Fibroblast of pulmonary artery (primary cell): ENCODE results near the gene FRMPD2.

Experiments used
- DNase-seq: peaks from one replicate; pipeline ENCODE4 v3.0.0-alpha.2; 2010; ENCODE audit warnings: low read depth
- H3K4me3 ChIP-seq: replicated peaks from 2 replicates; pipeline ENCODE4 v1.5.1; 2011; ENCODE audit warnings: low read depth, mild to moderate bottlenecking, control low read depth, low read length, moderate library complexity
- TF ChIP-seq, protein P1 (sequence below): IDR thresholded peaks from 2 replicates; pipeline ENCODE4 v1.5.1; 2011; ENCODE audit warnings: mild to moderate bottlenecking, control low read depth, low read length, inconsistent platforms; ENCODE audit errors: missing control alignments

FRMPD2 gene

DNA sequence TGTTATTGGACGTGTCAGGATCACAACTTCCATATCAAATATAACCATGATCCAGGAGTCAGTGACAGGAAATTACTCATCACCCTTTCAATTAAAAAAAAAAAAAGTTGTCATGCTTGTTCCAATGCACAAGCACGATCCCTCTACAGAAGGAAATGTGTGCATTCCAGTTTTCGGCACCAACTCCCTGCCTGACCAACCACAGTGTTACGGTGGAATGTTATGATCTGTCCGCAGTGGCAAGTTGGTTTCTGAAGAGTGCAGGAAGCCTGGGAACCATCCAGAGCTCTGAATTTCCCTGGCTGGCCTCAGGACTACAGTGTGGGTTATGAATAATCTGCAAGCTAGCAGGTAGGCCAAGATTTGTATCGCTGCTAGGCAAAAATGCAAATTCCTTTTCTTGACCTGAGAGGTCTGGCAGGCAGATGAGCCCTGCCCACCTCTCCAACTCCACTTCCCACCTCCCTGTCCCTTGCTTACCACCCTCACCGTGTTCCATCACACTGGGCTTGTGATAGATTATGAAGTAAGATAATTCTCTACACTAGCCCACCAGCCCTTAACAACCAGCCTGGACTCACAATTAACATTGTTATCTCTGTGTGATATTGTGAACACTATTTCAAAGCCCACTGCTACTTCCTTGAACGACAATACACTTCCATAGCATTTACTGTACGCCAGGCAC lies 20.4 kb downstream of the FRMPD2 start:
- TF ChIP-seq, protein P1, sequence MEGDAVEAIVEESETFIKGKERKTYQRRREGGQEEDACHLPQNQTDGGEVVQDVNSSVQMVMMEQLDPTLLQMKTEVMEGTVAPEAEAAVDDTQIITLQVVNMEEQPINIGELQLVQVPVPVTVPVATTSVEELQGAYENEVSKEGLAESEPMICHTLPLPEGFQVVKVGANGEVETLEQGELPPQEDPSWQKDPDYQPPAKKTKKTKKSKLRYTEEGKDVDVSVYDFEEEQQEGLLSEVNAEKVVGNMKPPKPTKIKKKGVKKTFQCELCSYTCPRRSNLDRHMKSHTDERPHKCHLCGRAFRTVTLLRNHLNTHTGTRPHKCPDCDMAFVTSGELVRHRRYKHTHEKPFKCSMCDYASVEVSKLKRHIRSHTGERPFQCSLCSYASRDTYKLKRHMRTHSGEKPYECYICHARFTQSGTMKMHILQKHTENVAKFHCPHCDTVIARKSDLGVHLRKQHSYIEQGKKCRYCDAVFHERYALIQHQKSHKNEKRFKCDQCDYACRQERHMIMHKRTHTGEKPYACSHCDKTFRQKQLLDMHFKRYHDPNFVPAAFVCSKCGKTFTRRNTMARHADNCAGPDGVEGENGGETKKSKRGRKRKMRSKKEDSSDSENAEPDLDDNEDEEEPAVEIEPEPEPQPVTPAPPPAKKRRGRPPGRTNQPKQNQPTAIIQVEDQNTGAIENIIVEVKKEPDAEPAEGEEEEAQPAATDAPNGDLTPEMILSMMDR, result no peak
- peak; percentile 54 for DNase-seq

DNA sequence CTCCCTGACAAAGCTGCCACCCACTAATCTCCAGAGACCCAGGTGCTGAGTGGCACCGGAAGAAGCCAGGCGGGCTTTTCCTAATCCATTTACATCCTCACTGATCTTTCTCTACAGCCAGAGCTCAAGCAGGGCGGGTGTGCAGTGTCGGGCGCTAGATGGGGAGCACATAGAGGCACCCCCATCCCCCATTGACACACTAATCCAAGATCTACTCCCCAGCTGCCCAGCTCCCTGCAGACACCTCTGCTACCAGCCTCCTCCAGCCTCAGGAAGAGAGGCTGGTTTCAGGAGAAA lies 22.2 kb downstream of the FRMPD2 start:
- H3K4me3 ChIP-seq, result no peak overlapping the region
- TF ChIP-seq, protein P1, result no peak
- DNase-seq, result no peak

More for the DNA sequence above, 20.4 kb downstream of the FRMPD2 start:
- H3K4me3 ChIP-seq, result no peak overlapping the region

DNA sequence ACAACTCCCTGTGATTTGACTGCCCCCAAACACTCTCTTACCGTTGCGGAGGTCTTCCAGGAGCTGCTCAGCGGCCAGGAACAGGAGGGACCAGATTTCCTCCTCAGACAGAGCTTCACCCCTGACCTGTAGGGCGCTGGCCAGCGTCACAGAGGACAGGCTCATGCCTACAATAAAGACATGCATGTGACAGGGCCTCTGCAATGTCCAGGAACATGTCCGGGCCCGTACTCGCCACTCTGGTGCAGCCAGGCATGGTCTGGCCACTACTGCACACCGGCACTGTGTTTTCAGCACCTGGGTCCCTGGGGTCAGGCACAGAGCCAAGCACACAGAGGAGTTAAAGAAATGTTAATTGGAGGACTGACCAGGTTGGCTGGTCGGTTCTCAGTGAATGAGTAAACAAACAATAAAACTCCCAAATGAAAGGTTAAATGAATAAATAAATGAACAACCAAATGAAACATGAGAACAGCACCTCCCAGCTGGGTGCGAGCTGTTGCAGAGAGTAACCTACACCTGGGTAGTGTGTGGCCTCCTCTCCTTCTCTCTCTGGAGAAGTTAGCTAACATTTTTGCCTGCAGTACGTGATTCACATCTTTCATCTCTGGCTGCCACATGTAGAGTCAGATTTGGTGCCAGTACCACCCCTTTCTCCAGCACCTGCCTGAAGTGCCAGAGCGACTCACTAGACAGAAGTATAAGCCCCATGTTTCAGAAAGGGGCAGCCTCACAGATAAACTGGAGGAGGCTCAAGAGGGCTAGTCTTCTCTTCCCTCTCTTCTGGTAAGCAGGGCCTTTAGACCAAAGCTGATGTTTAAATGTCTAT lies 22.8 kb downstream of the FRMPD2 start:
- no peak overlapping the region for H3K4me3 ChIP-seq
- TF ChIP-seq, protein P1, result no peak
- DNase-seq, result no peak

DNA sequence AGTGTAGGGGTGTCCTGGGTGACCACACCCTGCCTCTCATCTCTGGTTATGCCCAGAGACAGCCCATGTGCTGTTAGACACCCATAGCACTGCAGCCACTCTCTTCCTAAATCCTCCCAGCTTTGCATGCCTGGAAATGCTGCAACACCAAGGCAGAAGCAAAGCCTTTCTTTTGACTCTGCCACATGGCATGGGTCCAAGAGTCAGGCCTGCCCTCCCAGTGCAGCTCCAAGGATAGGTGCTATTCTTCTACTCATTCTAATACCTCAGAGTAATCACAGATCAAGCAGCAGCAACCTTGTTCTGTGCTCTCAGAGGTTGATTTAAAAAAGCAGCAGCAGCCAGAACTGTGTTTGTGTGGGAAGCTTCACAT lies 23.4 kb downstream of the FRMPD2 start:
- TF ChIP-seq, protein P1, result no peak
- H3K4me3 ChIP-seq, result no peak overlapping the region
- peak; percentile 13 for DNase-seq

DNA sequence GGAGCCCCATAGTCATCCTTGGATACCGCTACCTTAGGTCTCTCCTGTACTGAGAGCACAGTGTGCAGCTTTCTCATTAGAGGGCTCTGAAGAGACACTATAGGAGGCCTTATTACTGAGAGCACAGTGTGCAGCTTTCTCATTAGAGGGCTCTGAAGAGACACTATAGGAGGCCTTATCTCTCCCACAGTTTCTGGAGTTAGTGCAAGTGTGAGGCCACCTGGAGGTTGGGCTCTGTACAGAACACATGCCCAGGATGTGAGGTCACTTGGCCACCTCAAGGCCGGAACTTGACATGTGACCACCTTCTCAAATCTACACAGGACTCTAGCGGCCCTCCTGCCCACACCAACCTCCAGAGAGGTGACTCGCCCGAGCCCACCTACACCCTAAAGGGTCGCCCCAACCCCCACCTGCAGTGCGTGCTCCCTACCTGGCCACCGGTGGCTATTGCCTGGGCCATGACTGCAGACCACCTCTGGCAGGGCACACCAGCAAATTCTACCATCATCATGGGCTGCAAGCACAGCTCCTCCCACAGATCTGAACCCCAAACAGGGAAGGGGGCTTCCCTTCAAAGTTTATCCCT lies 24.6 kb downstream of the FRMPD2 start:
- no peak overlapping the region for H3K4me3 ChIP-seq
- TF ChIP-seq, protein P1, result no peak

DNA sequence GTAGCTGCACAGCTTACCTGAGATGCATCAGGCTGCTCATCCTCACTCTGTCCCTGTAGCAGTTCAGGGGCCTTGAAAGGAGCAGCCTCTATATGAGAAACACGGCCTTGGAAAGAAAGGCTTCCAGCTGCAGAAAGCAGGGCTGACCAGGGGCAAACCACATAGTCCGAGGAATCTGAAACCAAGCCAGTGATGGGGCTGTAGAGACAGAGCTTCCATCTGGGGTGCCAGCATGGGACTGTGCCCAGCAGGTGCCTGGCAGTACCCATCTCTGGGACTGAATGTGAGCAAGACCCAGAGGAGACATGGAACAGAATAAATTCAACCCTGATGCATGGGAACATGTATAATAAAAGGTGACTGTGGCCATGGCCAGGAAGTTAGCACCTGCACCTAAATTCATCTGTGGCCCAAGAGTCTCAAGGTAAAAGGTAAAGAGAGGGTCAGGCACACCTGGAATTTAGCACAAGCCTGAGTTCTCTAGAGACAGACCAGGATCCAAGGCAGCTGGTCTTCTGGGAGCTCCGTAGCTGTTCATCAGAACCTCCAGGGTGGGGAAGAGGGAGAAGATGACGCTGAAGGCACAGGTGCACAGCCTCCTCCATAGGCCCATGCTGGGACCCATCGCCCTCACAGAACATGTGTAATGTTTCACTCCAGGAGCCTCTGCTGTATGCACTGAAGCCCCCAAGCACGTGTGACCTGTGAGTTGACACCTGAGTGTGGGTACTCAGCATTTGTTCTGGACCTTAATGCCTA lies 25.3 kb downstream of the FRMPD2 start:
- TF ChIP-seq, protein P1, result no peak
- no peak overlapping the region for H3K4me3 ChIP-seq
- no peak for DNase-seq

More for the DNA sequence above, 24.6 kb downstream of the FRMPD2 start:
- no peak for DNase-seq
